ENCODE results near the gene L3MBTL3. TPM values are rescaled to one million over a fixed set of nuclear protein-coding genes. Genes with fewer than 3 reads are reported as not detected.
"Not testable (repeated sequence)": the region's sequence is repeated elsewhere in the genome, so short reads cannot be mapped to it uniquely, and the experiment has no call there.

L3MBTL3 gene
- total RNA-seq, 1 experiment from 2014 or later: 4.7 TPM

GRCh38 chr6:130167655-130168054 is 149.3 kb downstream of the L3MBTL3 start:
- DNase-seq: no peak
- Histone ChIP-seq H2BK20ac (ENCODE audit: low read depth, low read length, poor library complexity, severe bottlenecking) (no peak overlapping the region), H3K23me2 (ENCODE audit: insufficient read length, low read depth, low read length, poor library complexity, severe bottlenecking) (no peaks in the 10 kb centered on the region), H3K4ac (ENCODE audit: low read depth, low read length) (no peak overlapping the region), H3K27me3 (ENCODE audit: insufficient read depth, low read length) (no peaks in the 10 kb centered on the region), H2AFZ (ENCODE audit: low read length) (no peak overlapping the region), H3K4me1 (ENCODE audit: insufficient read depth, low read length) (no peaks in the 10 kb centered on the region), H4K91ac (ENCODE audit: insufficient read length, low read depth, low read length) (no peak overlapping the region), H3K79me2 (ENCODE audit: insufficient read depth, low read length) (no peaks in the 10 kb centered on the region), H2AK5ac (ENCODE audit: insufficient read length, low read length) (no peak overlapping the region), H2BK120ac (ENCODE audit: low read depth, low read length, poor library complexity, severe bottlenecking) (no peak overlapping the region), H3K9me3 (ENCODE audit: control insufficient read depth, low read depth, low read length) (no peaks in the 10 kb centered on the region), H4K20me1 (ENCODE audit: control insufficient read depth, insufficient read depth, insufficient read length) (no peaks in the 10 kb centered on the region), H3K79me1 (ENCODE audit: insufficient read depth, low read depth, low read length, poor library complexity, severe bottlenecking) (no peaks in the 10 kb centered on the region), H3T11ph (ENCODE audit: low read length) (no peak overlapping the region), H2BK5ac (ENCODE audit: insufficient read length, low read length) (no peak overlapping the region), H3K23ac (ENCODE audit: insufficient read length, low read depth, low read length) (no peak overlapping the region), H3K9ac (ENCODE audit: extremely low read depth, insufficient read length, low read length) (no peak overlapping the region), H3K56ac (ENCODE audit: insufficient read length, low read depth, low read length) (no peak overlapping the region), H2BK12ac (ENCODE audit: insufficient read length, low read depth, low read length) (no peak overlapping the region), H3K27ac (ENCODE audit: insufficient read length, low read depth, low read length) (no peak overlapping the region), H3K18ac (ENCODE audit: insufficient read length, low read depth, low read length) (no peak overlapping the region), H4K8ac (replicated peaks; ENCODE audit: insufficient read length, low read depth, low read length) (no peak overlapping the region), H4K5ac (ENCODE audit: insufficient read length, low read depth, low read length) (no peak overlapping the region), H3K14ac (ENCODE audit: insufficient read depth, low read length) (no peak overlapping the region), H3K4me2 (ENCODE audit: insufficient read depth, insufficient read length, low read length) (no peak overlapping the region), H2BK15ac (ENCODE audit: low read depth, low read length) (no peak overlapping the region)
- no peak overlapping the region for H3K4me3 Mint-ChIP-seq
- peaks cover 1 to 8% (median 3%) of the 10 kb centered on the region in 3 experiments; a peak in 3 of 7 replicates for H3K36me3 Mint-ChIP-seq (ENCODE audit: insufficient read depth in 1 of 3, low read depth in 3 of 3)
- peaks cover 0 to 3% of the 10 kb centered on the region in 2 experiments; a peak in 2 of 4 replicates for H3K4me1 Mint-ChIP-seq
- no peak overlapping the region for H3K27ac Mint-ChIP-seq
- H3K9me3 Mint-ChIP-seq: peaks cover 9 to 19% of the 10 kb centered on the region in 2 experiments
- H3K27me3 Mint-ChIP-seq (ENCODE audit: low read depth): no peaks in the 10 kb centered on the region
- WGBS (ENCODE audit: extremely low coverage, insufficient read length, low lambda C conversion rate): no CpG with 5 or more reads among the region's 5 CpGs
- TF ChIP-seq, protein P1, sequence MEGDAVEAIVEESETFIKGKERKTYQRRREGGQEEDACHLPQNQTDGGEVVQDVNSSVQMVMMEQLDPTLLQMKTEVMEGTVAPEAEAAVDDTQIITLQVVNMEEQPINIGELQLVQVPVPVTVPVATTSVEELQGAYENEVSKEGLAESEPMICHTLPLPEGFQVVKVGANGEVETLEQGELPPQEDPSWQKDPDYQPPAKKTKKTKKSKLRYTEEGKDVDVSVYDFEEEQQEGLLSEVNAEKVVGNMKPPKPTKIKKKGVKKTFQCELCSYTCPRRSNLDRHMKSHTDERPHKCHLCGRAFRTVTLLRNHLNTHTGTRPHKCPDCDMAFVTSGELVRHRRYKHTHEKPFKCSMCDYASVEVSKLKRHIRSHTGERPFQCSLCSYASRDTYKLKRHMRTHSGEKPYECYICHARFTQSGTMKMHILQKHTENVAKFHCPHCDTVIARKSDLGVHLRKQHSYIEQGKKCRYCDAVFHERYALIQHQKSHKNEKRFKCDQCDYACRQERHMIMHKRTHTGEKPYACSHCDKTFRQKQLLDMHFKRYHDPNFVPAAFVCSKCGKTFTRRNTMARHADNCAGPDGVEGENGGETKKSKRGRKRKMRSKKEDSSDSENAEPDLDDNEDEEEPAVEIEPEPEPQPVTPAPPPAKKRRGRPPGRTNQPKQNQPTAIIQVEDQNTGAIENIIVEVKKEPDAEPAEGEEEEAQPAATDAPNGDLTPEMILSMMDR (conservative IDR thresholded peaks at IDR 0.05): no peak

GRCh38 chr6:130170160-130170559 is 151.8 kb downstream of the L3MBTL3 start:
- H2AK5ac ChIP-seq (ENCODE audit: insufficient read length, low read length); H4K8ac ChIP-seq (replicated peaks; ENCODE audit: insufficient read length, low read depth, low read length); H3K27me3 ChIP-seq (ENCODE audit: insufficient read depth, low read length); H3K23me2 ChIP-seq (ENCODE audit: insufficient read length, low read depth, low read length, poor library complexity, severe bottlenecking); H3K27ac Mint-ChIP-seq; H3K4me2 ChIP-seq (ENCODE audit: insufficient read depth, insufficient read length, low read length); H2AFZ ChIP-seq (ENCODE audit: low read length); H3K23ac ChIP-seq (ENCODE audit: insufficient read length, low read depth, low read length); H3K27me3 Mint-ChIP-seq (ENCODE audit: low read depth); H3K4me1 ChIP-seq (ENCODE audit: insufficient read depth, low read length); H3K4ac ChIP-seq (ENCODE audit: low read depth, low read length); H3K79me1 ChIP-seq (ENCODE audit: insufficient read depth, low read depth, low read length, poor library complexity, severe bottlenecking); H3K9ac ChIP-seq (ENCODE audit: extremely low read depth, insufficient read length, low read length); H3T11ph ChIP-seq (ENCODE audit: low read length); H3K4me1 Mint-ChIP-seq; H4K91ac ChIP-seq (ENCODE audit: insufficient read length, low read depth, low read length); H3K4me3 Mint-ChIP-seq; H2BK12ac ChIP-seq (ENCODE audit: insufficient read length, low read depth, low read length); H3K79me2 ChIP-seq (ENCODE audit: insufficient read depth, low read length); H2BK120ac ChIP-seq (ENCODE audit: low read depth, low read length, poor library complexity, severe bottlenecking); H2BK15ac ChIP-seq (ENCODE audit: low read depth, low read length); H2BK5ac ChIP-seq (ENCODE audit: insufficient read length, low read length); H2BK20ac ChIP-seq (ENCODE audit: low read depth, low read length, poor library complexity, severe bottlenecking); DNase-seq; H3K56ac ChIP-seq (ENCODE audit: insufficient read length, low read depth, low read length); H3K9me3 ChIP-seq (ENCODE audit: control insufficient read depth, low read depth, low read length); H3K27ac ChIP-seq (ENCODE audit: insufficient read length, low read depth, low read length); H4K20me1 ChIP-seq (ENCODE audit: control insufficient read depth, insufficient read depth, insufficient read length); H3K14ac ChIP-seq (ENCODE audit: insufficient read depth, low read length); H4K5ac ChIP-seq (ENCODE audit: insufficient read length, low read depth, low read length); H3K18ac ChIP-seq (ENCODE audit: insufficient read length, low read depth, low read length): not testable (repeated sequence)
- Mint-ChIP-seq H3K9me3 (peaks cover 16 to 26% of the 10 kb centered on the region in 2 experiments), H3K36me3 (ENCODE audit: insufficient read depth in 1 of 3, low read depth in 3 of 3) (peaks cover 3 to 16% (median 7%) of the 10 kb centered on the region in 3 experiments; a peak in 4 of 7 replicates)
- no CpG with 5 or more reads among the region's 4 CpGs for WGBS (ENCODE audit: extremely low coverage, insufficient read length, low lambda C conversion rate)
